Left ventricle myocardium inferior (tissue), 1 donor: ENCODE results near the gene HSD3B2. TPM values are rescaled to one million over a fixed set of nuclear protein-coding genes. Genes with fewer than 3 reads are reported as not detected.

Source experiments
- DNase-seq: peaks from one replicate; pipeline ENCODE4 v3.0.0-alpha.2; 2020
- H3K27ac ChIP-seq: fragments of 200-600 bp; replicated peaks from 2 replicates; pipeline ENCODE4 v1.8.0; 2021
- H3K27me3 ChIP-seq: fragments of 200-600 bp; 2 replicates; pipeline ENCODE4 v1.8.0; 2021; ENCODE audit warnings: low read depth
- H3K36me3 ChIP-seq: fragments of 200-600 bp; 2 replicates; pipeline ENCODE4 v1.8.0; 2021
- H3K4me1 ChIP-seq: fragments of 200-600 bp; 2 replicates; pipeline ENCODE4 v1.8.0; 2021
- H3K4me3 ChIP-seq: fragments of 200-600 bp; 2 replicates; pipeline ENCODE4 v1.8.0; 2021; ENCODE audit warnings: mild to moderate bottlenecking, moderate library complexity
- H3K9me3 ChIP-seq: fragments of 200-600 bp; replicated peaks from 2 replicates; pipeline ENCODE4 v1.8.0; 2021
- CTCF ChIP-seq: fragments of 200-600 bp; IDR thresholded peaks from 2 replicates; pipeline ENCODE4 v1.8.0; 2021; ENCODE audit warnings: antibody characterized with exemption, mild to moderate bottlenecking, borderline replicate concordance
- intact Hi-C: fragments of 100-400 bp; cut with micrococcal nuclease; formaldehyde crosslinking; loops from one replicate; pipeline ENCODE4 v1.11.0; 2022
- long read RNA-seq: library from polyadenylated mRNA; unstranded; transcript quantifications from one replicate; pipeline ENCODE4 v2.0.0, GENCODE V29; 2021
- total RNA-seq: library from RNA; stranded (reverse); fragmentation: NEBNext Ultra II Directional; extraction: Animal tissue kit (Norgen Biotek cat#: 25700); gene quantifications from one replicate; pipeline ENCODE4 v1.2.1, GENCODE V29; 2021
- donor health status: DM: no; HTN: yes; CAD: no; lungs with severe emphysema.

The HSD3B2 gene
- not detected for total RNA-seq
- long read RNA-seq = 0 reads

- Histone ChIP-seq H3K4me3 (no peak within 1 kb of the TSS), H3K4me1 (no peaks in the 10 kb centered on the region), H3K36me3 (no peaks in the 10 kb centered on the region), H3K9me3 (no peaks in the 10 kb centered on the region), H3K27me3 (no peaks in the 10 kb centered on the region), H3K27ac (no peak within 1 kb of the TSS)
- intact Hi-C loops = no loop called here
- TF ChIP-seq CTCF = no peak
- no peak for DNase-seq
Measured at GRCh38 chr1:119414950-119415349, at the start of gene HSD3B2. Gene HSD3B2, plus strand, starts transcription at chr1:119415150. Its CDS starts 270 bp downstream, at chr1:119415420.

GRCh38 chr1:119366424-119366823 is 48.5 kb upstream of the HSD3B2 start:
- Histone ChIP-seq H3K4me1 (no peaks in the 10 kb centered on the region), H3K27ac (no peak overlapping the region), H3K9me3 (no peaks in the 10 kb centered on the region), H3K36me3 (no peaks in the 10 kb centered on the region), H3K4me3 (no peak overlapping the region), H3K27me3 (peaks cover 22% of the 10 kb centered on the region)
- no peak for DNase-seq
- TF ChIP-seq CTCF = no peak
- intact Hi-C loops = no loop called here

- no peak for DNase-seq
- H3K4me3 ChIP-seq = no peak overlapping the region
- no peaks in the 10 kb centered on the region for H3K4me1 ChIP-seq
- no peaks in the 10 kb centered on the region for H3K9me3 ChIP-seq
- peak; percentile 83 for TF ChIP-seq CTCF
- no peaks in the 10 kb centered on the region for H3K36me3 ChIP-seq
- H3K27ac ChIP-seq = no peak overlapping the region
- H3K27me3 ChIP-seq = peaks cover 23% of the 10 kb centered on the region
- intact Hi-C loops = no loop called here
Measured at GRCh38 chr1:119367432-119368124, 47.4 kb upstream of the HSD3B2 start.

GRCh38 chr1:119368554-119368953 is 46.4 kb upstream of the HSD3B2 start, which contains the start of gene HAO2:
Gene HAO2, plus strand, starts transcription at chr1:119368785. Its CDS starts 12,301 bp downstream, at chr1:119381086.
- TF ChIP-seq CTCF = no peak
- Histone ChIP-seq H3K27me3 (peaks cover 24% of the 10 kb centered on the region), H3K4me1 (no peaks in the 10 kb centered on the region), H3K4me3 (no peak within 1 kb of the TSS), H3K9me3 (no peaks in the 10 kb centered on the region), H3K27ac (no peak within 1 kb of the TSS), H3K36me3 (no peaks in the 10 kb centered on the region)
- DNase-seq = no peak
- intact Hi-C loops = no loop called here

GRCh38 chr1:119370748-119371147 is 44.2 kb upstream of the HSD3B2 start:
- TF ChIP-seq CTCF = no peak
- H3K27ac ChIP-seq = no peak overlapping the region
- H3K9me3 ChIP-seq = no peaks in the 10 kb centered on the region
- no peak for DNase-seq
- no peaks in the 10 kb centered on the region for H3K4me1 ChIP-seq
- peaks cover 29% of the 10 kb centered on the region for H3K27me3 ChIP-seq
- intact Hi-C loops = no loop called here
- H3K4me3 ChIP-seq = no peak overlapping the region
- no peaks in the 10 kb centered on the region for H3K36me3 ChIP-seq
